Effector memory CD8-positive, alpha-beta T cell (primary cell): ENCODE results near the gene CPD.

Experiments used
- ATAC-seq: fragments of 150-1000 bp; cut with Tn5 transposase; replicated peaks from 2 replicates; pipeline ENCODE4 v1.10.0; 2021; ENCODE audit warnings: mild to moderate bottlenecking, moderate library complexity
- DNase-seq, 3 experiments: peaks; one replicate each; pipeline ENCODE4 v3.0.0; 2021
- H3K27ac Mint-ChIP-seq, 2 donors: one replicate each; pipeline ENCODE4 v1.8.0; 2022; ENCODE audit warnings: mild to moderate bottlenecking in 2 of 2, mixed read lengths in 2 of 2, moderate library complexity in 2 of 2
- H3K27me3 Mint-ChIP-seq, 2 donors: one replicate each; pipeline ENCODE4 v1.8.0; 2022; ENCODE audit warnings: mixed read lengths in 2 of 2
- H3K36me3 Mint-ChIP-seq: one replicate; pipeline ENCODE4 v1.8.0; 2022; ENCODE audit warnings: mild to moderate bottlenecking, moderate library complexity, mixed read lengths; ENCODE audit not compliant: insufficient read depth
- H3K4me1 Mint-ChIP-seq, 2 donors: one replicate each; pipeline ENCODE4 v1.8.0; 2022; ENCODE audit warnings: low read depth in 2 of 2, mixed read lengths in 2 of 2
- H3K4me3 Mint-ChIP-seq, 2 donors: one replicate each; pipeline ENCODE4 v1.8.0; 2022; ENCODE audit warnings: mild to moderate bottlenecking in 2 of 2, mixed read lengths in 2 of 2, moderate library complexity in 2 of 2
- H3K9me3 Mint-ChIP-seq, 2 donors: one replicate each; pipeline ENCODE4 v1.8.0; 2022; ENCODE audit warnings: mixed read lengths in 2 of 2

CPD gene

DNA sequence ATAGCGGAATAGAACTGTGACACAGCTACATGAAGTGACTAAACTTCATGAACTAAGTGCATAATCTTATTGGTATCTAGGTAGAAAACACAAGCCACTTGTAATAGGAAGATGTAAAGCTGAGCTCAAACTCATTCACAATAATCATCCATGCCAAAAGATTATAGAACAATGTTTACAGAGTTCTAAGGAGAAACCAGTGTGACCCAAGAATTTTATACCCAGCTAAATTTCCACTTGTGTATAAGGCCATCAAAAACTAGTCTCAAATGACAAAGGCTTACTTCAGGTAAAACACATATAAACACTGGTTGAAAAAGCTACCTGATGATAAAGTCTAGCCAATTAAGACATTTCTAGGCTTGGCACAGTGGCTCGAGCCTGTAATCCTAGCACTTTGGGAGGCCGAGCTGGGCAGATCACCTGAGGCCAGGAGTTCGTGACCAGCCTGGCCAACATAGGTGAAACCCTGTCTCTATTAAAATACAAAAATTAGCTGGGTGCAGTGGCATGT is 16.9 kb upstream of the CPD start:
- peaks cover 0 to 3% of the 10 kb centered on the region in 2 donors for H3K9me3 Mint-ChIP-seq

GRCh38 chr17:30363715-30364202 is 15.0 kb upstream of the CPD start:
- ATAC-seq (peak; percentile 87), DNase-seq (peak; percentile 75 to 77 (median 76))
- Mint-ChIP-seq H3K27me3 (no peaks in the 10 kb centered on the region), H3K27ac (peak overlapping the region; percentile 62 to 88), H3K4me1 (peaks cover 25 to 34% of the 10 kb centered on the region in 2 donors), H3K9me3 (peaks cover 0 to 3% of the 10 kb centered on the region in 2 donors), H3K4me3 (peak overlapping the region; percentile 24 to 57), H3K36me3 (peaks cover 25% of the 10 kb centered on the region)

More for the DNA sequence above, 16.9 kb upstream of the CPD start:
- DNase-seq (no peak), ATAC-seq (no peak)
- no peaks in the 10 kb centered on the region for H3K27me3 Mint-ChIP-seq
- peaks cover 23 to 31% of the 10 kb centered on the region in 2 donors for H3K4me1 Mint-ChIP-seq
- H3K4me3 Mint-ChIP-seq: no peak overlapping the region
- no peak overlapping the region for H3K27ac Mint-ChIP-seq
- H3K36me3 Mint-ChIP-seq: peaks cover 22% of the 10 kb centered on the region

DNA sequence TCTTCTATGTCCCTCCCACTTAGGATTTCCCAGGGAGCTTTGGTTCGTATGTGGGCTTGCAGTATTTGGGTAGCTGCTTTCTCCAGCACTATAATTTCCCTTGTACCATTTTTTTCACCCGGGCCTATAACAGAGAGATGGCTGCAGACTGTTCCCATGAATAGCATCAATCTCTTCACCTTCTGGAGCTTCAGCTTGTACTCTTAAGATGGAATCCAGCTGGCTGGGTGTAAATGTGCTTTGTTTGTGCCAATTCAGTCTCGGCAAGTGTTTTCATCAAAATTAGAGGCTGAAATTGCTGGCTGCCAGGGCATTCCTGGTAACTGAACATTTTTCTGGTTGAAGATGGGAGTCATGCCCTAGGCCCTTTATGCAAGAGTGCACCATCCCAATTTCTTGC is 12.2 kb upstream of the CPD start:
- peaks cover 0 to 3% of the 10 kb centered on the region in 2 donors for H3K9me3 Mint-ChIP-seq
- no peaks in the 10 kb centered on the region for H3K27me3 Mint-ChIP-seq
- no peak for DNase-seq
- no peak overlapping the region for H3K4me3 Mint-ChIP-seq
- peaks cover 27 to 34% of the 10 kb centered on the region in 2 donors for H3K4me1 Mint-ChIP-seq
- ATAC-seq: no peak
- peak overlapping the region in 1 of 2 donors; percentile 66 for H3K27ac Mint-ChIP-seq
- H3K36me3 Mint-ChIP-seq: peaks cover 21% of the 10 kb centered on the region

- peaks cover 0 to 3% of the 10 kb centered on the region in 2 donors for H3K9me3 Mint-ChIP-seq
- no peak overlapping the region for H3K4me3 Mint-ChIP-seq
- ATAC-seq (no peak), DNase-seq (no peak)
- H3K4me1 Mint-ChIP-seq: peaks cover 12 to 22% of the 10 kb centered on the region in 2 donors
- no peak overlapping the region for H3K27ac Mint-ChIP-seq
- no peaks in the 10 kb centered on the region for H3K27me3 Mint-ChIP-seq
- peaks cover 10% of the 10 kb centered on the region for H3K36me3 Mint-ChIP-seq
Measured at GRCh38 chr17:30368912-30369720, 9.6 kb upstream of the CPD start.

DNA sequence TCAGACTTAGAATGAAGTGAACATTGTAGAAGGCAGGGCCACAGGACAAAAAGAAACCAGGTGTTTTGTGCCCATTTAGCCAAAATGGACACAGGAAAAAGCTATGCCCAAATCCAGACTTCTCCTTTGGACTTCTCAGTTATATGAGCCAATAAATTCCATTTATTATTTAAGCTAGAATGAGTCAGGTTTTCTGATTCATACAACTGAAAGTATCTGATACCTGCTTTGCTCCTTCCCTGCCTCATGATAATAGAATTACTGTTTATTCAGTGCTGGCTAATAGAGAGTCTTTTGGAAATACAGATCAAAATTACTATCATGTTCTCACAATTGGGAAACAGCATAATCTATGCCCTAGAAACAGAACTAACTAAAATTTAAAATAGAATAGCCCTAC is 8.7 kb upstream of the CPD start:
- H3K4me1 Mint-ChIP-seq: peaks cover 10 to 21% of the 10 kb centered on the region in 2 donors
- DNase-seq (no peak), ATAC-seq (no peak)
- H3K4me3 Mint-ChIP-seq: no peak overlapping the region
- H3K36me3 Mint-ChIP-seq: peaks cover 3% of the 10 kb centered on the region
- H3K27ac Mint-ChIP-seq: peak overlapping the region in 1 of 2 donors; percentile 16
- H3K9me3 Mint-ChIP-seq: peaks cover 0 to 3% of the 10 kb centered on the region in 2 donors
- H3K27me3 Mint-ChIP-seq: no peaks in the 10 kb centered on the region

- no peaks in the 10 kb centered on the region for H3K9me3 Mint-ChIP-seq
- H3K4me1 Mint-ChIP-seq: peaks cover 12 to 17% of the 10 kb centered on the region in 2 donors
- no peak for DNase-seq
- H3K4me3 Mint-ChIP-seq: no peak overlapping the region
- no peak overlapping the region for H3K27ac Mint-ChIP-seq
- no peaks in the 10 kb centered on the region for H3K27me3 Mint-ChIP-seq
- H3K36me3 Mint-ChIP-seq: peaks cover 3% of the 10 kb centered on the region
- ATAC-seq: no peak
Measured at GRCh38 chr17:30372755-30373154, 6.0 kb upstream of the CPD start.

GRCh38 chr17:30375661-30376060 is 3.1 kb upstream of the CPD start:
- no peak overlapping the region for H3K4me3 Mint-ChIP-seq
- H3K9me3 Mint-ChIP-seq: no peaks in the 10 kb centered on the region
- peaks cover 23 to 34% of the 10 kb centered on the region in 2 donors for H3K4me1 Mint-ChIP-seq
- H3K27ac Mint-ChIP-seq: no peak overlapping the region
- ATAC-seq (no peak), DNase-seq (no peak)
- no peaks in the 10 kb centered on the region for H3K27me3 Mint-ChIP-seq
- peaks cover 15% of the 10 kb centered on the region for H3K36me3 Mint-ChIP-seq

DNA sequence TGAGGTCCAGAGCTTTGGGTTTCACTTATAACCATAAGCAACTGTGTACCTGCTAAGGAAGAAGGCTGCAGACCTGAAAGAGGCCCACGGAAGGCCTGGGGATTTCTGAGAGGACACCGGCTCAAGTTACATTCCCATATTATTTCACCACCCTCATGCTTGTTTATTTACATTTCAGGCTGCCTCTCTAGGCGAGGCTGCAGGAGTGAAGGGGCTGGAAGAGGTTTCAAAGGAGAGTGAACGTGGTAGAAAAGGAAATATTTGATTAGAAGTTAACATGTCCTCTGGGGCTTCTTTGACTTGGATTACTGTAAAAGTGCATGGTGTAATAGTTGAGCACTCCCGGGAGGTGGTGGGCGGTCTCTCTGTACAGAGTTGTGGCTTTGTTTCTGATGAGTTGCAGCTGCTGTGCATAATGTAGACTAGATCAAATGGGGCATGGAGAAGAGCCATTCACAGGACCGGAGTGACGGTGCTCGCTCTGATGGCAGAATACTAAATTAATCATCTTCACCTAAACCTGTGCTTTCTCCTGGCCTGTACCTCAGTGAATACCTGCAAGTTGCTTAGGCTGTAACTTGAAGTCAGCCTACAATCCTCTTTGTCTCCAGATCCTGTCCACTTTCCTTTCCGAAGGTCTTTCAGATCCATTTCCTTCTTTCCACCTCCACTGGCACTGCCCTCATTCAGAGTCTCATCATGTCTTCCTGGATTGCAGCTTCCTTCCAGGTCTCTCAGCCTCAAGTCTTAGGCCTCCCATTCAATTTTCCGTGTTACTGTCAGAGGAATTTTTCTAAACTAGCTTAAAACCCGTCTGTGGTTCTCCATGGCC is 1.9 kb upstream of the CPD start:
- Mint-ChIP-seq H3K4me1 (peaks cover 30 to 43% of the 10 kb centered on the region in 2 donors), H3K27ac (peak overlapping the region; percentile 87 to 91), H3K9me3 (no peaks in the 10 kb centered on the region), H3K4me3 (peak overlapping the region in 1 of 2 donors; percentile 26), H3K36me3 (peaks cover 15% of the 10 kb centered on the region), H3K27me3 (no peaks in the 10 kb centered on the region)
- DNase-seq (no peak), ATAC-seq (no peak)

GRCh38 chr17:30377574-30378240 is 1.0 kb upstream of the CPD start:
- H3K9me3 Mint-ChIP-seq: no peaks in the 10 kb centered on the region
- H3K27ac Mint-ChIP-seq: peak overlapping the region; percentile 87 to 91
- no peak for ATAC-seq
- peak overlapping the region; percentile 82 to 88 for H3K4me3 Mint-ChIP-seq
- H3K36me3 Mint-ChIP-seq: peaks cover 15% of the 10 kb centered on the region
- peaks cover 32 to 44% of the 10 kb centered on the region in 2 donors for H3K4me1 Mint-ChIP-seq
- no peak for DNase-seq
- no peaks in the 10 kb centered on the region for H3K27me3 Mint-ChIP-seq

- no peaks in the 10 kb centered on the region for H3K9me3 Mint-ChIP-seq
- peaks cover 34 to 46% of the 10 kb centered on the region in 2 donors for H3K4me1 Mint-ChIP-seq
- no peaks in the 10 kb centered on the region for H3K27me3 Mint-ChIP-seq
- peak overlapping the region; percentile 82 to 88 for H3K4me3 Mint-ChIP-seq
- ATAC-seq: peak; percentile 64
- H3K36me3 Mint-ChIP-seq: peaks cover 15% of the 10 kb centered on the region
- peak overlapping the region; percentile 87 to 91 for H3K27ac Mint-ChIP-seq
- peak; percentile 59 to 68 (median 59) for DNase-seq
Measured at GRCh38 chr17:30378241-30378824, 394 bp upstream of the CPD start.

DNA sequence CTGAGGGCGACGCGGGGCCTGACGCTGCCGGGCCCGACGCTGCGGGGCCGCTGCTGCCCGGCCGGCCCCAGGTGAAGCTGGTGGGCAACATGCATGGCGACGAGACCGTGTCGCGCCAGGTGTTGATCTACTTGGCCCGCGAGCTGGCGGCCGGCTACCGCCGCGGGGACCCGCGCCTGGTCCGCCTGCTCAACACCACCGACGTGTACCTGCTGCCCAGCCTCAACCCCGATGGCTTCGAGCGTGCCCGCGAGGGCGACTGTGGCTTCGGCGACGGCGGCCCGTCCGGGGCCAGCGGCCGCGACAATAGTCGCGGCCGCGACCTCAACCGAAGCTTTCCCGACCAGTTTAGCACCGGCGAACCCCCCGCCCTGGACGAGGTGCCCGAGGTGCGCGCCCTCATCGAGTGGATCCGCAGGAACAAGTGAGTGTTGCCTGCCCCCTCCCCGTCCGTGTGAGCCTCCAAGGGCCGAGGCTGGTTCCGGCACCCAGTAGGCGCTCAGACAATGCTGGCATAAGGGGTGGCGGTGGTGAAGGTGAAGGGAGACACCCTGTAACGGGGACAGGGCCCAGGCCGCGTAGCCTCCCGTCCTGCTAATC is 676 bp downstream of the CPD start:
- peak overlapping the region; percentile 87 to 91 for H3K27ac Mint-ChIP-seq
- ATAC-seq: peak; percentile 3
- no peaks in the 10 kb centered on the region for H3K27me3 Mint-ChIP-seq
- no peaks in the 10 kb centered on the region for H3K9me3 Mint-ChIP-seq
- peaks cover 34 to 56% of the 10 kb centered on the region in 2 donors for H3K4me1 Mint-ChIP-seq
- peak in 2 of 3 experiments; percentile 12 to 19 for DNase-seq
- H3K36me3 Mint-ChIP-seq: peaks cover 15% of the 10 kb centered on the region
- peak overlapping the region; percentile 82 to 88 for H3K4me3 Mint-ChIP-seq

- Mint-ChIP-seq H3K27ac (peak overlapping the region; percentile 87 to 91), H3K27me3 (no peaks in the 10 kb centered on the region), H3K4me1 (peaks cover 34 to 60% of the 10 kb centered on the region in 2 donors), H3K4me3 (peak overlapping the region; percentile 82 to 88), H3K9me3 (no peaks in the 10 kb centered on the region), H3K36me3 (peaks cover 18% of the 10 kb centered on the region)
- DNase-seq: no peak
- ATAC-seq: no peak
Measured at GRCh38 chr17:30379903-30380381, 1.2 kb downstream of the CPD start.
